ENCODE data around the gene CNTN1. TPM values are rescaled to one million over a fixed set of nuclear protein-coding genes. Genes with fewer than 3 reads are reported as not detected.

Gene CNTN1
- total and polyA plus RNA-seq, 3 donors from 2014 or later: 12.0 to 24.1 (median 21.7) TPM

GRCh38 chr12:40749863-40750262, 57.6 kb downstream of the CNTN1 start:
- no peaks in the 10 kb centered on the region for H3K27me3 ChIP-seq
- no peaks in the 10 kb centered on the region for H3K4me1 ChIP-seq
- intact Hi-C loops (cut with DNase I; ENCODE audit: low total_unique reads): no loop called here
- H3K27ac ChIP-seq: no peak overlapping the region
- WGBS, 2 donors: 89 to 100% methylated on average over 1 of the region's 1 CpG
- TF ChIP-seq CTCF (IDR thresholded peaks at IDR 0.05) (no peak), POLR2A (IDR thresholded peaks at IDR 0.05) (no peak)
- H3K4me3 ChIP-seq: no peak overlapping the region
- H3K36me3 ChIP-seq (ENCODE audit: low read depth, missing control alignments): no peaks in the 10 kb centered on the region
- no peak for DNase-seq
- H3K9me3 ChIP-seq: no peaks in the 10 kb centered on the region

- no peak for DNase-seq
- WGBS, 2 donors: 48 to 61% methylated on average over 2 of the region's 2 CpGs
- TF ChIP-seq CTCF (IDR thresholded peaks at IDR 0.05): no peak
- TF ChIP-seq POLR2A (IDR thresholded peaks at IDR 0.05): no peak
- intact Hi-C loops (cut with DNase I; ENCODE audit: low total_unique reads): no loop called here
- no peaks in the 10 kb centered on the region for H3K27me3 ChIP-seq
- H3K36me3 ChIP-seq (ENCODE audit: low read depth, missing control alignments): no peaks in the 10 kb centered on the region
- no peaks in the 10 kb centered on the region for H3K9me3 ChIP-seq
- H3K27ac ChIP-seq: no peak overlapping the region
- no peaks in the 10 kb centered on the region for H3K4me1 ChIP-seq
- H3K4me3 ChIP-seq: no peak overlapping the region
These were observed 59.8 kb downstream of the CNTN1 start for GRCh38 chr12:40752011-40752410.

GRCh38 chr12:40760821-40761220, 68.6 kb downstream of the CNTN1 start:
- no peak overlapping the region for H3K27ac ChIP-seq
- H3K9me3 ChIP-seq: no peaks in the 10 kb centered on the region
- no peak for DNase-seq
- H3K4me1 ChIP-seq: no peaks in the 10 kb centered on the region
- TF ChIP-seq POLR2A (IDR thresholded peaks at IDR 0.05): no peak
- no peak for TF ChIP-seq CTCF (IDR thresholded peaks at IDR 0.05)
- intact Hi-C loops (cut with DNase I; ENCODE audit: low total_unique reads): no loop called here
- no peaks in the 10 kb centered on the region for H3K27me3 ChIP-seq
- H3K4me3 ChIP-seq: no peak overlapping the region
- no peaks in the 10 kb centered on the region for H3K36me3 ChIP-seq (ENCODE audit: low read depth, missing control alignments)

- DNase-seq: no peak
- 43 to 82% methylated on average over 1 of the region's 1 CpG for WGBS, 2 donors
- H3K9me3 ChIP-seq: no peaks in the 10 kb centered on the region
- no peaks in the 10 kb centered on the region for H3K27me3 ChIP-seq
- H3K27ac ChIP-seq: no peak overlapping the region
- H3K36me3 ChIP-seq (ENCODE audit: low read depth, missing control alignments): no peaks in the 10 kb centered on the region
- TF ChIP-seq CTCF (IDR thresholded peaks at IDR 0.05) (no peak), POLR2A (IDR thresholded peaks at IDR 0.05) (no peak)
- no peak overlapping the region for H3K4me3 ChIP-seq
- intact Hi-C loops (cut with DNase I; ENCODE audit: low total_unique reads): no loop called here
- H3K4me1 ChIP-seq: no peaks in the 10 kb centered on the region
These were observed 69.8 kb downstream of the CNTN1 start for GRCh38 chr12:40762072-40762471.

- TF ChIP-seq CTCF (IDR thresholded peaks at IDR 0.05): no peak
- no peak for TF ChIP-seq POLR2A (IDR thresholded peaks at IDR 0.05)
- H3K9me3 ChIP-seq: no peaks in the 10 kb centered on the region
- no peak for DNase-seq
- H3K27me3 ChIP-seq: no peaks in the 10 kb centered on the region
- peak overlapping the region; percentile 36 to 58 for H3K27ac ChIP-seq
- 35 to 47% methylated on average over 8 of the region's 8 CpGs for WGBS, 2 donors
- intact Hi-C loops (cut with DNase I; ENCODE audit: low total_unique reads): no loop called here
- peaks cover 11% of the 10 kb centered on the region for H3K4me1 ChIP-seq
- no peaks in the 10 kb centered on the region for H3K36me3 ChIP-seq (ENCODE audit: low read depth, missing control alignments)
- H3K4me3 ChIP-seq: no peak overlapping the region
These were observed 76.1 kb downstream of the CNTN1 start for GRCh38 chr12:40768125-40768864.

Measured in testis (tissue), 3 donors.